NCI-H2029 (cell line): ENCODE data around the gene XPNPEP1.

Source experiments
- DNase-seq: peaks from one replicate; lab custom pipeline; 2025; lab: John Stamatoyannopoulos, UW

The XPNPEP1 gene

DNA sequence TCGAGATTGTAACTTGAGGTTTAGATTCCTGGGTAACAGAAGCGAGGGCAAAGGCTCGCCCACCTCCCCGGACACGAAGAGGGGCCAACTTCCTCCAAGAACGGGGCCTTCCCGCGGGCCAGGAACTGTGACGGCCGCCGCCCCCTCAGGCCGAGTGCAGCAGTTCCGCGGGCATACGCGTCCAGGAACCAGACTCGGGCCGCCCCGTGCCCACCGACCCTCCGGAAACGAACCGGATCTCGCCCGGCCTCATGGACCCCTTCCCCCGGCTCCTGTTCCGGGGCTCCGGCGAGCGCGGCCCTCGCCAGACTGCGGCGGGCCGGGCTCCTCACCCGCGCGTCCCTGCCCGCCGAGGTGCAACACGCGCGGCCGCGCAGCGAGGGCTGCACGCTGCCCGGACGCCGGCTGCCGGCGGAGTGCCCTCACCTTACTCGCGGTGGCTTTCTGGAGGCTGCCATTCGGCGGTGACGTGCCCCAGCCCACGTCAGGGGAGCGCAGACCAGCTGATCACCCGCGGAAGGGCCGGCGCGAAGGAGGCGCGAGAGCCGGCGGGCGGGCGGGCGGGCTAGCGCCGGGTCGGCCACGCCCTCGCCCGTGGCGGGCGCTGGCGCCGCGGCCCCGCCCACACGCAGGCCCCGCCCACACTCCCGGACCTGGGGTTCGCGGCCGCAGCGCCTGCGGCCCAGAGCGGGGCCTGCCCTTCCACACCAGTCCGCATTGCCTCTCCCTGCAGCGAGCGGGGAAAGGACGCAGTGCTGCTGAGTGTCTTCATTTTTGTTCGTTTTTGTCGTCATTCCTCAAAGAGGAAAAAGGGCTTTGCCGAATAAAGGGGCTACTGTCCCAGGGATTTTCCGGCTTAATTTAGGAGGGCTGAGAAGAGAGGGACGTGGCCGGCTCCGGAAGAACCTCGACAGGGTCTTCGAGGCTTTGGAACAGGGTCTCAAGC is at the start of gene XPNPEP1:
TSS of gene XPNPEP1 (minus strand) at position 536 of the 946 bp plus-strand sequence. CDS start at position 458, 78 bp downstream.
- peak; percentile 50 for DNase-seq

DNA sequence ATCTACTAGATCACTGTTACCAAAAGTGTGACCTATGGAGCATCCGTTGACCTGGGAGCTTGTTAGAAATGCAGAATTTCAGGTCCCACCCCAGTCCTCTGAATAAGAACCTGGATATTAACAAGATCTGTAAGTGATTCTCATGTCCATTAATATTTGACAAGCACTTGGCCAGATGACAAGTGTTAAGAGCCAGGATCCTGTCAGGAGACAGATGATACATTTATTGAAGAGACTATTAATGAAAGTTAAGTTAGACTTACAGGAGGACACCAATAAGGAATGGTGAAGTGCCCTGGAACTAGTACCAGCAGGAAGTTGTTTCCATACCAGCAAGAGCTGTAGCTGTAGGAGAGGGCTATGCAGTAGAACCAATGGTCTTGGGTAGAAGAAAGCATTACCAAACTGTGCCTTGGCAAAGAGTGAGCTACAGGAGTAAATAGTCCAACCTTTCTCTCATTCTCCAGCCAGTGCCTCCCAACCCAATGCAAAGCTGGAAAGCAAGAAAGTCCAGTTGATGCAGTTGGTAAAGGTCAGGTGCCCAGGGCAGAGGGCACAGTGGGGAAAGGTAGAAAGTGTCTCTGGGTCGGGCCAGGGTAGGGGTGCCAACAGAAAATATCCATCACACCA is 49.2 kb upstream of the XPNPEP1 start:
- DNase-seq: no peak

DNA sequence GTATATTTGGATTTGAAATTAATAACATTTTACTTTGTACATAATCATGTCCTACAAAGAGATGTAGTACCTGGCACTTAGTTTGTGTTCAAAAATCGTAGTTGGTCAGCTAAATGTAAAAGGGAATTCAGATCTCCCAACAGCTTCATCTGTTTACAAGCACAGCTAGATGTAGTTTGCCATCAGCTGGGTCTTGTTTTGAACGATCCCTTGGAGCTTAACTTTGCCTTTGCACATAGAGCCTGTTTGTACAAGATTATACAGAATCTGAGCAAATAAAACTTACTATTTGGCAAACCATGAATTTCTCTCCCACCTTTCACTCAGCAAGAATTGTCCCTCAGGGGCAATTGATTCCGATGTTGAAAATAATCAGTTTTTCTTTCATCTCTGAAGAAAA is 48.3 kb upstream of the XPNPEP1 start:
- no peak for DNase-seq

DNA sequence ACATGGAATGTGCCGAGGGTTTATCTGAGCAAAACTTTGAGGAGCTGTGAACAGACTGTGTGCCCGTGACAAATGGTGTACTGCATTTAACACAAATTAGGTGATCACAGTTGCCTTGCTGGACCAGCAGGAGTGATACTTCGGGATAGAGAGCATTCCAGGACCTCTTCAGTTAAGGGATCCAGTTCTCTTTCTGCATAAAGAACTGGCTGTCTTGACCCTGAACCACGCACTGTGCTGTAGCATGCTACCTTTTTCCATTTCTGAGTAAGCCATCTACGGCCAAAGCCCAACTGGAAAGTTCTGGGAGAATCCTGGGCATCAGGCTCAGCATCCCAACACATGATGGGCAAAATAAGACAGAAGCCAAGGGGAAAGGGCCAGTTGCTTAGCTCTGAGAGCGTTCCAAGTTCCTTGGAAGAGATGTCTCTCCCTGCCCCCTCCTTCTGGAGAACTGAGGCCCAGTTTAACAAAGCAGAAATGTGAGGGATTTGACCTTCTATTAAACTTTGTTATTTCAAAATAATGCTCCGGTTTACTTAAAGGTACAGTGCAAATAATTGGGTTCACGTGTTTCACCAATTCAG is 46.5 kb upstream of the XPNPEP1 start:
- no peak for DNase-seq

DNA sequence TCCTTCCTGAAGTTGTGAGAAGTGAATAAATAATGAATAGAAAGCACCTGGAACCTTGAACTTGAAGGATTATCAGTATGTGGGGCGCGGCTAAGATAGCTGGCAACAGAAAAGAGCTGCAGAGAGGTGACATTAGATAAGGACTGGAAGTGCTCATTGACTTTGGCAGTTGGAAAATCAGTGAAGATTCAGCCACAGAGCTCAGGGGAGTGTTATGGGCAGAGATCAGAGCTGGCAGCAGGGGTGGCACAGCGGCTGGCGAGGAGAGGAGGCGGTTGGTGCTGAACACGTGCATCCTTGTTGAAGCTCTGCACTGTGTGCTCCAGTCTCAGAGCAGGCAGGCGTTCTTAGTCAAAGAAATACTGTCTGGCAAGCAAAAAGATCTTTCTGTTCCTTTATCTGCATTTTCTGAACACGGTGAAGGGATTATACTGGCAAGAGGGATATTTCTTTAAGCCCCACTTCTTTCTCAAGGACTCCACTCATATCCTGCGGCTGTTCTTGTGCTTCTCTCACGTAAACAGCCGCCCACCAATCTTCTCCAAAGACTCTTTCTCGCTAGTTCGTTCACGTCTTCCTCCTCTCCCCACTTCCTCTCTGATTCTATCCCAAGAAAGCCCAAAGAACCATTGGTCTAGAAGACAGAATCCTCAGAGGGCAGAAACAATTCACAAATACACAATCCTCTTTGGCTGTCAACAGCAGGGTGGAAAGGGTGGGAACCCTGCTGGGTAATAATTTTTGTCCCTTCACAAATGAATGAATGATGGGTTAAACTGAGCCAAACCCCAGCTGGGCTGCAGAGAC is 45.8 kb upstream of the XPNPEP1 start:
- no peak for DNase-seq

DNA sequence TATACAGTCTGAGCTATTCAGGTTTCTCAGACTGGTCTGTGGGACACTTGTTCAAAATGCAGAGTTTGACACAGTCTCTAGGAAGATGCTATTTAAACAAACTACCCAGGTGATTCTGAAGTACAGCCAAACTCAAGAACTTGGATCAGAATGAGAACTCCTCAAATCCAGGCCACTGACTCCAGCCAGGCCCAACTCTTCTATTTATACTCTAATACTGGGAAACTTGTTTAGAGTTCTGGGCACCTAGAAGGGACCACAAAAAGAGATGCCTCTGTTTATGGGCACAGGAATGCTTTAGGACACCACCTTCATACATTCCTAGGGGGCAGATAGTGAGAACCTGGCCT is 44.4 kb upstream of the XPNPEP1 start:
- DNase-seq: no peak

DNA sequence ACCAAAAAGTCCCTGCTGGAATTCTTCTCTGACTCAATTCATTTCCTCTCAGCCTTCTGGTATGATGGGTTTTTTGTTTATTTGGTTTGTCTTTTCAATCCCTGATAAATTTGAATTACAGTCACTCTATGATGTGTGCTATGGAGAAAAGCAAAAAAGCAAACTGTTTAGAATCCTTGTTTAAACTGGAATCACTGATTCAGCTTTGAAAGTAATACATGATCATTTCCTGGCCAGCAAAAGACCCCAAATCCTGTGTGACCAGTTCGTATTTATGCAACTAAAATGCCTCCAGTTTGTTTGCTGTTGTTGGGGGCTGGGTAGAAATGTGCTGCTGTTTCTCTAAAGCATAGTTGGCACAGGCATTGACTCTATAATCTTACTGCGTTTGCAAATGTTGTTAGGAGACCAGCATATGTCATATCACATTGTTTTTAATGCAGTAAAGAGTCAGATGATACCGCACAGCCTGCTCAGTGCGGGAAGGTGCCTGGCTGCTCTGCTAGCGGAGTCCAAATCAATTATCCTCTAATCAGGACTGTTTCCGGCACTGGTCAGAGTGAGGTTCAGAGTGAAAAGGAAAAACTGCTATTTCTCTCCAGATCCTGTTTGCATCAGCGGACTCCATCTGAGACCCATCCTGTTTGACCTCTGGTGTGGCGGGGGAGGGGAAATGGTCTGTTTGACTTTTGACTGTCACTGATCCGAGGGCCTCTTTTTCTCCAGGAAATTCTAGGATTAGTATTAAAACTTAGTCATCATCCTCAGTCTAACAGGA is 43.8 kb upstream of the XPNPEP1 start:
- DNase-seq: no peak

DNA sequence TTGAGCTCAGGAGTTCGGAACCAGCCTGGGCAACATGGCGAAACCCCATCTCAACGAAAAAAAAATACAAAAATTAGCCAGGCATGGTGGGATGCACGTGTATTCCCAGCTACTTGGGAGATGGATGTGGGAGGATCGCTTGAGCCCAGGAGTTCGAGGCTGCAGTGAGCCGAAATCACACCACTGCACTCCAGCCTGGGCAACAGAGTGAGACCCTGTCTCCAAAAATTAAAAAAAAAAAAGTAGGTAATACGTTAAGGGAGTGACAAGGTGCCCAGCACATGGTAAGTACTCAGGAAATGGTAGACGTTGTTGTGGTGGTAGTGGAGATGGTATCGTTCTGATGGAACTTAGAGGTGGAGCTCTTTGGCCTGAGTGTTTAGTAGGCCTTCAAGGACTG is 41.0 kb upstream of the XPNPEP1 start:
- DNase-seq: no peak

DNA sequence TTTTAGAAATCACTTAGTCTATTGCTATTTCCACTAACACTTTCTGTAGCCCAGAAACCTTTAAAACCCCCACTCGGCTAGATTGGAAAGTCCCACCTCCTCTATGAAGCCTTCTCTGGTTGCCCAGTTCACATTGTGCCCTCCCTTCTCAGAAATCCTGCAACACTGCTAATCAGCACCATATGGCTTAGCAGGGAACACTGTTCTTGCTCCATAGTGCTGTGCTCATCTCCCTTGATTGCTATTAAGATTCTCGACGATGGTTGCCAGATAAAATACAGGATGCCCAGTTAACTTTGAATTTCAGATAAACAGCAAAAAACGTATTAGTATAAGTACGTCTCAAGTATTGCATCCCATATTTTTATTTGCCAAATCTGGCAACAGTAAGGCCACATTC is 40.1 kb upstream of the XPNPEP1 start:
- no peak for DNase-seq

DNA sequence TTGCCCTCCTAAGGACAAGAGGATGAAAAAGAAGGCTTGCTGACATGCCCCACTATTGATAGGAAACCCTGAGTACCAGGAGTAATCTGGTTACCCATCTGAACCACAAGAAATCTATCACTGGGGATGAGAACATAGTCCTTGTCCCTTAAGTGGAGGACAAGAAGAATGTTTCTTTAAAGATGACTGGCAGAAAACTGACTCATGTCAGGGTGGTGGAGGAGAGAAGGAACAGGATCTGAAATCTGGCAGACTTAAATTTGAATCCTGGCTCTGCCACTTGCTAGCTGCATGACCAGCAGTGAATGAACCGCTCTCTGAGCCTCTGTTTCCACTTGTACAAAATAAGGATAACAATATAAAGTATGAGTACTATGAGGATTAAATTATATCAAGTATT is 38.9 kb upstream of the XPNPEP1 start:
- no peak for DNase-seq

DNA sequence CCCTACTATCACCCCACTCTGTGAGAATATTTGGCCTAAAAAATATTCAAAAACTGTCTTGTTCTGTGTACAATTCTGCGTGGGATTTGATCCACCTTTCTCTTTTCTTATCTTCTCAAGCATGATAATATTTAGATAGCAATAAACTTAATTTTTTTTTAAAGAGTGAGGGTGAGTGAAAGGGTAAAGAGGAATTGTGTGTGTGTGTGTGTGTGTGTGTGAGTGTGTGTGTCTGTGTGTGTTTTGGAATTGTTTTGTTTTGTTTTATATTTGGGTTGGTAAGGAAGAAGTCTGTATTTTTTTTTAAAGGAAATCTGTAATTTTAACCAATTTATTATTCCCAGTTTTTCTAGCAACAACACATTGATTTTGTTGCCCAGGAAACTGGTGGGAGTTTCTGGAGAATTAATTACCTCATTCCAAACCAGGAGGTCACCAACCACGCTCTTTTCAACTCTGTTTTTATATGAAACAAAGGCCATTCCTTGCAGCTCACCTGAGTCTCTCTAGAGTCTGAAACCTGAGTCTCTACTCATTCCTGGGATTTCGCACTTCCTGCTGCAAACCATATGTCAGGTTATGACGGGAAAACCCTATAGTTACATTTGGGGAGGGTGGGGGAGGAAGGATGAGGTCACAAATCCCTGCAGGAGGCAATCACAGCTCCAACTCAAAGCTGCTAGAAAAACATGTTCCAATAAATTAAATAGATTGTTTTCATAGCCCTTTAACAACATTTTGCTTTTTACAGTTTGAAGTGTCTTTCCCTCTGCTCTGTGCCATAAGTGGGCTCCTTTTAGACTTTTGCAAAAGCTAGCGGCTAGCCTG is 38.1 kb upstream of the XPNPEP1 start:
- DNase-seq: peak; percentile 37

DNA sequence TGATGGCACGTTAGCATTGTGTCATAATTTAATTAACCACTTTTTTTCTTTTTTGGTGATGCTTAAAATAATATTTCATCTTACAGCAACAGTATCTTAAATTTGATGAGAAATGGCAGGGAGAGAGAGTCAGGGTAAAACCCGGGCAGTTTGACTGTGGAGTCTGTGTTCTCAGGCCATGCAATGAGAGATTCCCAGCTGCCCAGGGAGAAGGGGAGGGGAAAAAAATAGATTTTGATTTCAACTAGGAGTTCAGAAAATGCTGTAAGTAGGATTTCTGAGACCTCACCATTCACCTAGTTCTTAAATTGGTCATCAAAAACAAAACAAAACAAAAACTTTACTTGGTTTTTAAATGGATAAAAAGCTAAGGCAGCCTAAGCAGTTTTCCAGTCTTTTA is 37.4 kb upstream of the XPNPEP1 start:
- DNase-seq: no peak

DNA sequence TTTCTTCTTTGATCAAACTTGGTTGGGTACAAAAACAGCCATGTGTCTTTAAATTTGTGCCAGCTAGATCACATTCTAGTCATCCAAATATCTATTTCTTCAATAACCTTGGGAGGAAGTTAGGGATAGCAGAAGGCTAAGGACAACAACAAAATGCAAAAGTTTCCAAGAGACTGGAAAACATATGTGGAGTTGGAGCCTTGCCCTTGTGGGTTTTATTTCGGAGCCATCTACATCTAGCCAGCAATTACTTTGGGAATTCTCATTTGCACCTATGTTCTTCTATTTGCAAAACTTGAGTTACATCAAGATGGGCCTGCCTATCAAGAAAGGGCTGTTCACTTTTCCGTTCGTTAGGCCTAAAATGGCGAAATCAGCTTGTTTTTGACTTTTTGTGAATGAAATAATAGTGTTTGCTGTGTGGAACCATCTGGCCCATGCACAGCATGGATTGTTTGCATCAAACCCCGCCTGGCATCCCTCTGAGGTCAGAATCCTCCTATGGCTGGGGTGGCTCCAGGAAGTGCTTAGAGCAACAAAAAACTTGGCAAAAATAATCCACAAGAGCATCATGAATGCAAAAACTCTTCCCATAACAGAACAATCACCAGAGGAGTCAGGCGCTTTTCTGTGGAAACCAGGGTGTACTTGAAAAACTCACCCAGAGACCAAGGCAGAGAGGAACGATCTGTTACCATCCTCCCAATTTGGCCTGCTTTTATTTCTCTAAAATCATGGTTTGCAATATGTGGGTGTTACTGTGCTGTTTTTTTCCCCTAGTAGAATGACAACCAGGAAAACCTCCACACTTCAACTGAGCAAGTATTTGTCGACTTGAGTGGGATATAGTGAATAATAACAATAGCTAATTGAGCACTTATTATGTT is 36.2 kb upstream of the XPNPEP1 start:
- no peak for DNase-seq

DNA sequence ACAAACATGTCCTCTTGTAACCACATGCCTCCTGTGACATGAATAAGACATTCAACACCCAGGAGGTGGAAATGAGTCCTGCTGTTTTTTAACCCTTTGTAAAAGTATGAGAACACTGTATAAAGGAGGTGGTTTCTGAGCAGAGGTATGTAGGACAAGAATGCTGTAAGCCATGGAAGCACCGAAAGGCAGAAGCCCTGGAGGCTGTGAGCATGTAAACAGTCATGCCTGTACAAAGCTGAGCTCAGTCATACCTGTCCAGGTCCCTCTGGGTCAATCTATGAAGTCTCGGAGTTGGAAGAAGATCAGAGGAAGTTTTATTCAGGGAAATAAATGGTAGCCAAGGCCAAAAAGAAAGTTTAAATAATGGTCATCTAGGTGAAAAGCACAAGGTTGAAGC is 34.7 kb upstream of the XPNPEP1 start:
- DNase-seq: no peak

DNA sequence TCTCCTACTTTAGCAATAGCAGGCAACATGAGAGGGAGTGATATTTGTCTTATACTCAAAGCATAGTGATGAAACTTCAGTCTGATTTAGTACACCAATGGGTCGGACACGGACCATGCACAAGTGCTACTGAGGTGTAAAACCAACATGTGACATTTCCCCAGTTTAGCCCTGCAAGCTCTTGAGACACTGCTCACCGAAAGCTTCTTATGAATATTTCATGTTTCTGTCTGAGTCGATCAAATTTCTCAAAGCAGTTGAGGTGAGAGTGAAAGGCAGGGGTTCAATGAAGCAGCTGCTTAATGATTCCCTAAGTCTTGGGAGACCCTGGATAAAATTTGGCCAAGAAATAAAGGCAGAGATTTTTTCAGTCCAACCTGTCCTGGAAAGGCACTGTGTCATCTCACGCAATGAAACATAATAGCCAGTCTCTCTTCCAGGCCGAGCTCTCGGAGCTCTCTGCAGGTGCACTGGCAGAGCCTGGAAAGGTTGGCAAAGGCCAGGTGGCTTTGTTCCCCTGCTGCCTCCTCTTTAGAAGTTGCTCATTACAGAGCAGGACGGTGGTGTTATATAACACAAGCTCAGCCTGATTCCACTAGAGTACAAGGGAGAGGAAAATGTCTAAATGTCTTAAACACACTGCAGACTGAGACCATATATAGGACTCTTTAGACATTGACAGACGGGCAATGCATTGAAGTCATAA is 33.9 kb upstream of the XPNPEP1 start:
- peak; percentile 77 for DNase-seq

DNA sequence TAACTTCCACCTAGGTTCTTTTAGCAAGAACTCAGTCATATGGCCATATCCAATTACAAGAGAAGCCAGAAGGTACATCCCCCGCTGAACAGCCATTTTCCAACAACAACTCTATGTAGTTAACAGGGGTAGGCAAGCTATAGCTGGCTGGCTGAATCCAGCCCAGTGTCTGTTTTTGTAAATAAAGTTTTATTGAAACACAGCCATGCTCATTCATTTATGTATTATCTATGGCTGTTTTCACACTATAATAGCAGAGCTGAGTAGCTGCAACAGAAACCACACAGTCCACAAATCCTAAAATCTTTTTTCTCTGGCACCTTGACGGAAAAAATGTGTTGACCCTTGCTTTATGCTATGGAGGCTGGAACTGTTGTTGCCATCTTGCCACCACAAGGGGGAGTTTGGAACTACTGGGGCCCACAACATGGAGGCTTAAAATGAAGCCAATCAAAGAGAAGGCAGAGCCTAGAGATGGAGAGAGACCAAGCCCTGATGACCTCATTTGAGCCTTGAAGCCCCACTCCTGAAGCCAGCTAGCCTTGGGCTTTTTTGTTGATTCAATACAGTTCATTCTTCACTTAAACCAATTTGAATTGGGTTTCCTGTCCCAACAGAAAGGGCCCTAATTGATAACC is 33.3 kb upstream of the XPNPEP1 start:
- no peak for DNase-seq

DNA sequence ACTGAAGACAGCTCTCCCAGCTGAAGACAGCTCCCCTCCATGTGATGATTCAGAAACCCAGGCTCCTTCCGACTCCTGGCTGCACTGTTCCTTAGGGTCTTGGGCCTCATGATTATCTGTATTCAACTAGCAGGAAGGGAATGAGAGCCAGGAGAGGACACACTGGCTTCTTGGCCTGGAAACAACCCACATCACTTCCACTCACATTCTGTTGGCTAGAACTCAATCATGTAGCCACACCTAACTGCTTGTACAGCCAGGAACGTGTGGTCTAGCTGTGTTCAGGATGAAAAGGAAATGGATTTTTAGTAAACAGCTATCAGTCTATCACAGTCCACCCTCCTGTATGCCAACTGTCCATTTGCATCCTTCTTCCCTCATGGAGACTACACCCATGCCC is 30.5 kb upstream of the XPNPEP1 start:
- no peak for DNase-seq

DNA sequence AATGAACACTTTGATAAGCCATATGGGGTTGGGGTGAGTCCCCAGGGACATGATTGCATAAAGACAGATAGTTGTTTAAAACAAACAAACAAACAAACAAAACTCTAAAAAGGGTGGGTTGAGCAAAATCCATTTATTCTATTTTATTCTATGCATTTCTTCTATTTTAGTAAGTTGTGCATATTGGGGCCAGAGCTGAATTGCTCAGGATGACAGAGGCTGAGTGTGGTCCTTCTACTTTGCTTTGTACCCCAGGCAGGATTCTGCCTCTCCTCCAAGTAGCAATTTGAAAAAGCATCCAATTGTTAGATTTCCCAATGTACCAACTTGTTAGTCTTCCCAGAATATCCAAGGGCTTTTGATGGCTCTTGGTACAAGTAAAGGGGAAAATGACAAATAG is 29.2 kb upstream of the XPNPEP1 start:
- no peak for DNase-seq
